ENCODE results near the gene PDE6B. TPM values are rescaled to one million over a fixed set of nuclear protein-coding genes. Genes with fewer than 3 reads are reported as not detected.

PDE6B gene
- total RNA-seq, 4 donors from 2014 or later = 0.60 to 2.5 (median 0.95) TPM; not detected in 1

DNA sequence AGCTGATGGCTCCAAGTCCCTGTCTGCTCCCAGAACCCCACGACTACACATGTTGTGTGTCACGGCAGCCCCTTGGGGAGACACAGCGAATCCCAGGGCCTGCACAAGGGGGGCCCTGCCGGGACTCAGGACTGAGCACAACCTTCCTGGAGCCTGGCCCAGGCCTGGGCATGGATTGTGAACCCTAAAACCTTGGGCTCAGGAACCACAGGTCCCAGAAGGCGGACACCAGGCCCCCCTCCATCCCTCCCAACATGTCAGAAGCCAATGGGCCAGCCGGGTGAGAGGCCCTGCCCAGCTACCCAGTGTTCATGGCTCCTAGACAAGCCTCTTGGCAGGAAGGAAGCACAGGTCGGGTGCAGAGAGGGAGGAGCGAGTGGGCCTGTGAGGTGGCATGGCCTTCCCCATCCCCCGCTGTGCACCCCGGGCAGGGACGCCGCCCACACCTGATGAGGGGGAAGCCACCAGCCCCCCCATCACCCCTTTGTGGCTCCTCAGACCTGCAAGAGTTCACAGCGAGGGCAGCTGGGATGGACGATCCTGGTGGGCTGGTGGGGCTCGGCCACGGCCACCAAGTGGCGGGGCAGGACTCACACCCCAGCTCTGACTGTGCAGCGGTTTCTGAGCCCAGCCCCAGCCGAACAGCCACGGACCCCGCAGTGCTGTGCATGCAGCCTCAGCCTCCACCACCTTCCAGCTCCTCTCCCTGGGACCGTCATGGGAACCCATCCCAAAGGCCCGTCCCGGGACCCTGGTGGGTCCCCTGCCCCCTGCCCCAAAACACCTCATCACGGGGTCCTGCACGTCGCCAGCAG lies 3.7 kb downstream of the PDE6B start:
- Histone ChIP-seq H3K36me3 (no peaks in the 10 kb centered on the region), H3K27me3 (peaks cover 8% of the 10 kb centered on the region), H3K27ac (no peak overlapping the region), H3K4me1 (no peaks in the 10 kb centered on the region), H3K9me3 (no peaks in the 10 kb centered on the region), H3K4me3 (no peak overlapping the region)
- no peak for TF ChIP-seq EP300 (IDR thresholded peaks at IDR 0.05; ENCODE audit: low read depth)
- TF ChIP-seq POLR2AphosphoS5 (IDR thresholded peaks at IDR 0.05) = no peak
- TF ChIP-seq CTCF (IDR thresholded peaks at IDR 0.05) = no peak
- TF ChIP-seq POLR2A (IDR thresholded peaks at IDR 0.05) = no peak
- no peak for DNase-seq
- intact Hi-C loops (cut with DNase I; ENCODE audit: low total_unique reads) (no loop called here), in situ Hi-C loops (cut with MboI; ENCODE audit: low pct_ligation_motif_present in 1 of 4, low pct_unique_long_range_greater_than_20kb in 1 of 4, low sequenced_read_pairs in 3 of 4) (no loop called here)
- WGBS, 2 donors (ENCODE audit: low coverage in 1 of 2) = 82% methylated on average over 24 of the region's 27 CpGs; no CpG with 5 or more reads in 1 of the 2 donors

- no peaks in the 10 kb centered on the region for H3K9me3 ChIP-seq
- no peak overlapping the region for H3K27ac ChIP-seq
- in situ Hi-C loops (cut with MboI; ENCODE audit: low pct_ligation_motif_present in 1 of 4, low pct_unique_long_range_greater_than_20kb in 1 of 4, low sequenced_read_pairs in 3 of 4) = no loop called here
- 76% methylated on average over 9 of the region's 9 CpGs; no CpG with 5 or more reads in 1 of the 2 donors for WGBS, 2 donors (ENCODE audit: low coverage in 1 of 2)
- H3K27me3 ChIP-seq = peaks cover 8% of the 10 kb centered on the region
- intact Hi-C loops (cut with DNase I; ENCODE audit: low total_unique reads) = no loop called here
- TF ChIP-seq EP300 (IDR thresholded peaks at IDR 0.05; ENCODE audit: low read depth) (no peak), POLR2AphosphoS5 (IDR thresholded peaks at IDR 0.05) (no peak), POLR2A (IDR thresholded peaks at IDR 0.05) (no peak), CTCF (IDR thresholded peaks at IDR 0.05) (no peak)
- no peak overlapping the region for H3K4me3 ChIP-seq
- no peak for DNase-seq
- no peaks in the 10 kb centered on the region for H3K4me1 ChIP-seq
- H3K36me3 ChIP-seq = no peaks in the 10 kb centered on the region
Observed at GRCh38 chr4:629636-629914, 4.2 kb downstream of the PDE6B start.

DNA sequence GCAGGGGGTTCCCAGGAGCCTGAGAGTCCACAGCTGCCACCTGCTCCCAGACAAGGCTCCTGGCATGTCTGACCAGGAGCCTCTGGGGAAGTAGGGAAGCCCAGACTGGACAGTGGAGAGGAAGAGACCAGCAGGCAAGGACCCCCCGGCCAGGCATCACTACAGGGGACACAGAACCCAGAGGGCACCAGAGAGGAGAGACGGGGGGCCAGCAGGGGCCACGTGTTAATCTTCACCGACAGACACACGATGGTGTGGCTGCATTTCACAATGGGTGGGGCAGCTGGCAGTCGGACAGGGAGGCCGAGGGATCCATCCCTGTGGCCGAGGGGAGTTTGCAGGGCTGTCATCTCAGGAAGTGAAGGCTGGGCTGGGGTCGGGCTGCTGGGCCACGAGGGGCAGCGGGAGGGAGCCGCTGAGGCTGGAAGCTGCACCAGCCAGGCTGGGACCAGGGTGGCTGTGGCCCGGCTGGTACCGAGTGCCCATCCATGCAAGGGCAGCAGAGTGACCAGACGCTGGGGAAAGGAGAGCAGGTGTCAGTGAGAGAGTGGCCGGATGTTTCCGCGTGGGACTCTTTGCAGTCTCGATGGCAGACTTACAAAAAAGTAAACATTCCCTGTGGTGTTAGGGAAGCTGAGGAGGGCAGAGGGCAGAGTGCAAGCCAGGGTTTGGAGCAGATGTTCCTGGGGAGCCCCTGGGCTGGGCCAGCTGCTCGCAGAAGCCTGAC lies 4.7 kb downstream of the PDE6B start:
- Histone ChIP-seq H3K4me3 (no peak overlapping the region), H3K4me1 (no peaks in the 10 kb centered on the region), H3K27me3 (peaks cover 8% of the 10 kb centered on the region), H3K36me3 (no peaks in the 10 kb centered on the region), H3K9me3 (no peaks in the 10 kb centered on the region), H3K27ac (no peak overlapping the region)
- TF ChIP-seq POLR2AphosphoS5 (IDR thresholded peaks at IDR 0.05) (no peak), POLR2A (IDR thresholded peaks at IDR 0.05) (no peak), EP300 (IDR thresholded peaks at IDR 0.05; ENCODE audit: low read depth) (no peak), CTCF (IDR thresholded peaks at IDR 0.05) (no peak)
- intact Hi-C loops (cut with DNase I; ENCODE audit: low total_unique reads) (no loop called here), in situ Hi-C loops (cut with MboI; ENCODE audit: low pct_ligation_motif_present in 1 of 4, low pct_unique_long_range_greater_than_20kb in 1 of 4, low sequenced_read_pairs in 3 of 4) (no loop called here)
- 47% methylated on average over 20 of the region's 20 CpGs; no CpG with 5 or more reads in 1 of the 2 donors for WGBS, 2 donors (ENCODE audit: low coverage in 1 of 2)
- no peak for DNase-seq

GRCh38 chr4:630656-631055 lies 5.3 kb downstream of the PDE6B start:
- Histone ChIP-seq H3K4me1 (no peaks in the 10 kb centered on the region), H3K4me3 (no peak overlapping the region), H3K9me3 (no peaks in the 10 kb centered on the region), H3K27me3 (peaks cover 8% of the 10 kb centered on the region), H3K27ac (no peak overlapping the region), H3K36me3 (no peaks in the 10 kb centered on the region)
- in situ Hi-C loops (cut with MboI; ENCODE audit: low pct_ligation_motif_present in 1 of 4, low pct_unique_long_range_greater_than_20kb in 1 of 4, low sequenced_read_pairs in 3 of 4) = no loop called here
- intact Hi-C loops (cut with DNase I; ENCODE audit: low total_unique reads) = no loop called here
- WGBS, 2 donors (ENCODE audit: low coverage in 1 of 2) = 62 to 85% methylated on average over 2 to 9 of the region's 9 CpGs
- no peak for DNase-seq
- TF ChIP-seq POLR2AphosphoS5 (IDR thresholded peaks at IDR 0.05) (no peak), POLR2A (IDR thresholded peaks at IDR 0.05) (no peak), CTCF (IDR thresholded peaks at IDR 0.05) (no peak), EP300 (IDR thresholded peaks at IDR 0.05; ENCODE audit: low read depth) (no peak)
